ENCODE results near the gene TMSB10. TPM values are rescaled to one million over a fixed set of nuclear protein-coding genes. Genes with fewer than 3 reads are reported as not detected.
"Not testable (repeated sequence)": the region's sequence is repeated elsewhere in the genome, so short reads cannot be mapped to it uniquely, and the experiment has no call there.

Gene TMSB10
- 10,548 and 13,048 TPM in 2 replicates for total RNA-seq (2014; rRNA removed; shearing (Covaris generic))

GRCh38 chr2:84905181-84906107 is at the start of gene TMSB10:
TSS of gene TMSB10 (plus strand) at chr2:84905656.
- H3K27ac ChIP-seq: peak within 1 kb of the TSS; percentile 96
- peaks cover 23% of the 10 kb centered on the region for H3K4me1 ChIP-seq (replicated peaks)
- DNase-seq (ENCODE audit: low read depth in 1 of 2, low spot score in 2 of 2): peak; percentile 94 to 95
- H3K4me3 ChIP-seq: peak within 1 kb of the TSS; percentile 97
- no peaks in the 10 kb centered on the region for H3K27me3 ChIP-seq (replicated peaks)
- H3K36me3 ChIP-seq: peaks cover 46% of the 10 kb centered on the region
- no peaks in the 10 kb centered on the region for H3K9me3 ChIP-seq (replicated peaks)

- Histone ChIP-seq H3K27ac (no peak overlapping the region), H3K4me3 (no peak overlapping the region), H3K36me3 (no peaks in the 10 kb centered on the region), H3K9me3 (replicated peaks) (no peaks in the 10 kb centered on the region), H3K27me3 (replicated peaks) (no peaks in the 10 kb centered on the region), H3K4me1 (replicated peaks) (peaks cover 5% of the 10 kb centered on the region)
- DNase-seq (ENCODE audit: low read depth in 1 of 2, low spot score in 2 of 2): no peak
Measured at GRCh38 chr2:84855731-84856130, 49.7 kb upstream of the TMSB10 start.

GRCh38 chr2:84856787-84857186 is 48.7 kb upstream of the TMSB10 start:
- Histone ChIP-seq H3K27me3 (replicated peaks) (no peaks in the 10 kb centered on the region), H3K27ac (no peak overlapping the region), H3K36me3 (no peaks in the 10 kb centered on the region), H3K4me3 (no peak overlapping the region), H3K4me1 (replicated peaks) (peaks cover 5% of the 10 kb centered on the region), H3K9me3 (replicated peaks) (no peaks in the 10 kb centered on the region)
- DNase-seq (ENCODE audit: low read depth in 1 of 2, low spot score in 2 of 2): no peak

GRCh38 chr2:84857566-84857965 is 47.9 kb upstream of the TMSB10 start:
- no peak overlapping the region for H3K4me3 ChIP-seq
- DNase-seq (ENCODE audit: low read depth in 1 of 2, low spot score in 2 of 2): no peak
- H3K36me3 ChIP-seq: no peaks in the 10 kb centered on the region
- peaks cover 5% of the 10 kb centered on the region for H3K4me1 ChIP-seq (replicated peaks)
- no peak overlapping the region for H3K27ac ChIP-seq
- no peaks in the 10 kb centered on the region for H3K9me3 ChIP-seq (replicated peaks)
- H3K27me3 ChIP-seq (replicated peaks): no peaks in the 10 kb centered on the region

GRCh38 chr2:84858123-84858522 is 47.3 kb upstream of the TMSB10 start:
- Histone ChIP-seq H3K27ac (no peak overlapping the region), H3K9me3 (replicated peaks) (no peaks in the 10 kb centered on the region), H3K36me3 (no peaks in the 10 kb centered on the region), H3K4me1 (replicated peaks) (peaks cover 5% of the 10 kb centered on the region), H3K27me3 (replicated peaks) (no peaks in the 10 kb centered on the region), H3K4me3 (no peak overlapping the region)
- DNase-seq (ENCODE audit: low read depth in 1 of 2, low spot score in 2 of 2): no peak

GRCh38 chr2:84858937-84859336 is 46.5 kb upstream of the TMSB10 start:
- H3K27ac ChIP-seq: no peak overlapping the region

GRCh38 chr2:84861539-84861938 is 43.9 kb upstream of the TMSB10 start:
- H3K36me3 ChIP-seq: no peaks in the 10 kb centered on the region
- H3K27ac ChIP-seq: no peak overlapping the region
- no peak for DNase-seq (ENCODE audit: low read depth in 1 of 2, low spot score in 2 of 2)
- no peaks in the 10 kb centered on the region for H3K27me3 ChIP-seq (replicated peaks)
- no peaks in the 10 kb centered on the region for H3K9me3 ChIP-seq (replicated peaks)
- H3K4me1 ChIP-seq (replicated peaks): peaks cover 5% of the 10 kb centered on the region
- H3K4me3 ChIP-seq: no peak overlapping the region

More at GRCh38 chr2:84858937-84859336, 46.5 kb upstream of the TMSB10 start:
- no peaks in the 10 kb centered on the region for H3K36me3 ChIP-seq
- H3K4me1 ChIP-seq (replicated peaks): peaks cover 5% of the 10 kb centered on the region
- DNase-seq (ENCODE audit: low read depth in 1 of 2, low spot score in 2 of 2): no peak
- H3K4me3 ChIP-seq: no peak overlapping the region
- H3K27me3 ChIP-seq (replicated peaks): no peaks in the 10 kb centered on the region
- no peaks in the 10 kb centered on the region for H3K9me3 ChIP-seq (replicated peaks)

GRCh38 chr2:84862006-84862405 is 43.5 kb upstream of the TMSB10 start:
- H3K27ac ChIP-seq: no peak overlapping the region
- no peaks in the 10 kb centered on the region for H3K9me3 ChIP-seq (replicated peaks)

DNA sequence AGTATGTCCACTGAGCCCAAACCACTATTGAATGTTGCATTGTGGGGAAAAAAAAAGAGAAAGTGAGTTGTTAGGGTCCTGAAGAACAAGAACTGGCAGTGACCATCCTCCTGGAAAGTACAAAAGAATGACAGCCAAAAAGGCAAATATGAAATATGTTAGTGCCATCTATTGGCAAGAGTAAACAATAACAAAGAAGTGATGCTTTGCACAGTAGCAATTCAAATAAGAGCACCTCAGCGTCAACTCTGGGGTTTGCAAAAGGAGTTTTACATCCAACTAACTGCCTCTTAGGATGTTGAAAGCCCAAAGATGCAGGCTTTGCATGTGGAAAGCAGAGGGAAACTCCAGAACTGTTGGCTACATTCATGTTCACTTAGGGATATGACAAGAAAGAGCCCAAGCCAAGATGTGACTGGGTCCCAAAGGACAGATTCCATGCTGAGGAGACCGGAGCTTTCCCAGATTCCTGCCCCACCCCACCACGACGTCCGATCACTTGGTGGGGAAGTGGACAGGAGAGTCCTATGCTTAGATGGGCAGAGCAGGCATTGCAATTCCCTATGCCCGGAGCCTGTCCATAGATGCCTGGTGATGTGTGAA is 40.2 kb upstream of the TMSB10 start:
- Histone ChIP-seq H3K4me1 (replicated peaks) (no peaks in the 10 kb centered on the region), H3K9me3 (replicated peaks) (no peaks in the 10 kb centered on the region), H3K27me3 (replicated peaks) (no peaks in the 10 kb centered on the region; the same call in 1 of the 2 replicates), H3K4me3 (no peak overlapping the region), H3K27ac (no peak overlapping the region), H3K36me3 (no peaks in the 10 kb centered on the region)
- DNase-seq (ENCODE audit: low read depth in 1 of 2, low spot score in 2 of 2): peak in 1 of 2 experiments; percentile 31

More at GRCh38 chr2:84862006-84862405, 43.5 kb upstream of the TMSB10 start:
- H3K4me3 ChIP-seq: no peak overlapping the region
- H3K27me3 ChIP-seq (replicated peaks): no peaks in the 10 kb centered on the region
- no peak for DNase-seq (ENCODE audit: low read depth in 1 of 2, low spot score in 2 of 2)
- peaks cover 5% of the 10 kb centered on the region for H3K4me1 ChIP-seq (replicated peaks)
- H3K36me3 ChIP-seq: no peaks in the 10 kb centered on the region

DNA sequence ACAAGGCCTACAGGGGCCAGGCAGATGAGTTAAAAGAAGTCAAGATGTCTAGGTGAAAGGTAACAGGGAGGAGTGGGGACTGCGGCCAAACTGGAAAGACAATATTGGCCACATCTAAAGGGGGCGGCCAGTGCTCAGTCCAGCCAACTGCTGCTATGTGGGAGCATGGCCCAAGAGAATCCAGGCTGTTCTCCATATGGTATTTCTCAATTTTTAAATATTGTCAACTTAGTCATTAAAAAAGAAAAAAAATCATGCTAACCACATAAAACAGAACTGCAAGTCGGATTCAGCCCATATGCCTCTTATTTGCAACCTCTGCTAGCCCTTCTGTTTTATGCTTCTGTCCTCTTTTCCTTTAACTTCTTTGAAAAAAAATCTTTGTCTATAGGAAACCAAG is 39.3 kb upstream of the TMSB10 start:
- Histone ChIP-seq H3K27me3 (replicated peaks) (no peaks in the 10 kb centered on the region; the same call in 1 of the 2 replicates), H3K36me3 (no peaks in the 10 kb centered on the region), H3K4me1 (replicated peaks) (no peaks in the 10 kb centered on the region), H3K27ac (no peak overlapping the region), H3K4me3 (no peak overlapping the region), H3K9me3 (replicated peaks) (no peaks in the 10 kb centered on the region)
- no peak for DNase-seq (ENCODE audit: low read depth in 1 of 2, low spot score in 2 of 2)

DNA sequence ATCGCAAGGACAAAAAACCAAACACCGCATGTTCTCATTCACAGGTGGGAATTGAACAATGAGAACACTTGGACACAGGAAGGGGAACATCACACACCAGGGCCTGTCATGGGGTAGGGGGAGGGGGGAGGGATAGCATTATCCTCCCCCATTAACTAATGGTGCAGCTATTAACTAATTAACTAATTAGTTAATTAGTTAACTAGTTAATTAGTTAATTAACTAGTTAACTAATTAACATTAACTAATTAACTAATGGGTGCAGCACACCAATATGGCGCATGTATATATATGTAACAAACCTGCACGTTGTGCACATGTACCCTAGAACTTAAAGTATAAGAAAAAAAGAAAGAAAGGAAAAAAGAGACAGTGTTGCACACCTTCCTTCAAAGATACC is 37.1 kb upstream of the TMSB10 start:
- not testable (repeated sequence) for DNase-seq (ENCODE audit: low read depth in 1 of 2, low spot score in 2 of 2); H3K36me3 ChIP-seq; H3K27me3 ChIP-seq (replicated peaks); H3K9me3 ChIP-seq (replicated peaks); H3K4me1 ChIP-seq (replicated peaks); H3K4me3 ChIP-seq; H3K27ac ChIP-seq

DNA sequence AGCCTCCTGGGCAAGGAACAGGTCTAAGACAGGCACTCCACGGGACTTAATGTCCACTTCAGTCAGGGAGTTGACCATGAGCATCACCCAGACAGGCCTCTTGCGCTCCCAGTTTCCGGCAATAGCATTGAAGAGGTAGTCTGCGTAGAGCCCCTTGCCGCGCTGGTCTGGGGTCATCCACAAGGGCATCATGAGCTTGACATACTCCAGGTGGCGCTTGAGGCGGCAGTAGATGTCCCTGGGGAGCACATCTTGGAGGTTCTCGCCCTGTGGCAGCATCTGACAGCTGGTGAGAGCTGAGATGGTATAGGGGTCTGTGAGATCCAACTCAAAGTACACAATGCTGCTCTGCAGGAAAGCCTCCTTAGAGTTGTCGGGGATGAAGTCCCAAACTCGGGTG is 35.1 kb upstream of the TMSB10 start:
- Histone ChIP-seq H3K36me3 (no peaks in the 10 kb centered on the region), H3K27me3 (replicated peaks) (no peaks in the 10 kb centered on the region; the same call in 1 of the 2 replicates), H3K27ac (no peak overlapping the region), H3K4me3 (no peak overlapping the region), H3K9me3 (replicated peaks) (no peaks in the 10 kb centered on the region), H3K4me1 (replicated peaks) (peaks cover 9% of the 10 kb centered on the region)
- no peak for DNase-seq (ENCODE audit: low read depth in 1 of 2, low spot score in 2 of 2)

DNA sequence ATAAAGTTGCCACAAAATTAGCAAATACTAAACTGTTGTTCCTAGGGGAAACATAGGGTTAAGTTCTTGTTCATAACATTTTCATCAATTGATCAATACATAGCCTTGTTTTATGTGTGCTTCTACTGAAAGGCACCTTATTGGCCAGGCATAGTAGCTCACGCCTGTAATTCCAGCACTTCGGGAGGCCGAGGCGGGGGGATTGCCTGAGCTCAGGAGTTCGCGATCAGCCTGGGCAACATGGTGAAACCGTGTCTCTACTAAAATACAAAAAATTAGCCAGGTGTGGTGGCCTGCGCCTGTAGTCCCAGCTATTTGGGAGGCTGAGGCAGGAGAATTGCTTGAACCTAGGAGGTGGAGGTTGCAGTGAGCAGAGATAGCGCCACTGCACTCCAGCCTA is 32.8 kb upstream of the TMSB10 start:
- not testable (repeated sequence) for H3K27me3 ChIP-seq (replicated peaks); H3K36me3 ChIP-seq; H3K9me3 ChIP-seq (replicated peaks); H3K4me1 ChIP-seq (replicated peaks); H3K27ac ChIP-seq; DNase-seq (ENCODE audit: low read depth in 1 of 2, low spot score in 2 of 2); H3K4me3 ChIP-seq

- H3K9me3 ChIP-seq (replicated peaks): no peaks in the 10 kb centered on the region
- DNase-seq (ENCODE audit: low read depth in 1 of 2, low spot score in 2 of 2): no peak
- H3K27ac ChIP-seq: no peak overlapping the region
- H3K27me3 ChIP-seq (replicated peaks): no peaks in the 10 kb centered on the region; the same call in 1 of the 2 replicates
- no peak overlapping the region for H3K4me3 ChIP-seq
- H3K36me3 ChIP-seq: no peaks in the 10 kb centered on the region
- H3K4me1 ChIP-seq (replicated peaks): peaks cover 9% of the 10 kb centered on the region
Measured at GRCh38 chr2:84873350-84873749, 32.1 kb upstream of the TMSB10 start.
